ENCODE measurements around the gene SIGLEC1.

- no peak for TF ChIP-seq GATA2 (IDR thresholded peaks at IDR 0.05; ENCODE audit: low read depth, low read length)
- no peak for TF ChIP-seq GATA3 (IDR thresholded peaks at IDR 0.05; ENCODE audit: low read depth, low read length)
Measured at GRCh38 chr20:3753501-3754275, 41.3 kb upstream of the SIGLEC1 start.

All from SH-SY5Y (cell line).